GM19463 (cell line): Measurements from ENCODE around the gene PPP1R16B.

ENCODE experiments used
- ATAC-seq: cut with Tn5 transposase; IDR thresholded peaks from one replicate; pipeline ENCODE4 v1.9.1; 2021; ENCODE audit warnings: mild to moderate bottlenecking, moderate library complexity; ENCODE audit not compliant: unreplicated experiment

Gene PPP1R16B

DNA sequence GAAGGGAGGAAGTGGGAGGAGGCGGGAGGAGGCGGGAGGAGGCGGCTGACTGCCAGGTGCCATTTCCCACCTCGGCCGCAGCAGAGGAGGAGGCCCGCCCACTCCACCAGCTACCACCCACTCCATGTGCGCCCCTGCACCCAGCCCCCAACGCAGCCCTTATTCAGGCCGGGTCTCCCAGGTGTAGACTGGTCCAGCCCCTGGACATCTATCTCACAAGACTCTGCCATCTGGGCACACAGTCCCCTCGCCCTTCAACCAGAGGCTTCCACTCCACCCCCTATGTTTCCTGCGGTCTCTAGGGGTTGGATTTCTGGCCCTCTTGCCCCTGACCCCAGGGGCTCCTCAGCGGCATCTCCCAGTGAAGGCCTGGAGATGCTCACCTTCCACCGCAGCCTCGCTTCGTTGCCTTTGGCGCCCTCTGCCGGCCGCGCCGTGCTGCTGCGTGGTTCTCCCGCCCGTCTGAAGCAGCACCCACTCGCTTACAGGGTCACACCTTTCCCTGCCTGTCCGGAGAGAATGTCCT, 88.1 kb downstream of the PPP1R16B start:
- peak; percentile 43 for ATAC-seq

DNA sequence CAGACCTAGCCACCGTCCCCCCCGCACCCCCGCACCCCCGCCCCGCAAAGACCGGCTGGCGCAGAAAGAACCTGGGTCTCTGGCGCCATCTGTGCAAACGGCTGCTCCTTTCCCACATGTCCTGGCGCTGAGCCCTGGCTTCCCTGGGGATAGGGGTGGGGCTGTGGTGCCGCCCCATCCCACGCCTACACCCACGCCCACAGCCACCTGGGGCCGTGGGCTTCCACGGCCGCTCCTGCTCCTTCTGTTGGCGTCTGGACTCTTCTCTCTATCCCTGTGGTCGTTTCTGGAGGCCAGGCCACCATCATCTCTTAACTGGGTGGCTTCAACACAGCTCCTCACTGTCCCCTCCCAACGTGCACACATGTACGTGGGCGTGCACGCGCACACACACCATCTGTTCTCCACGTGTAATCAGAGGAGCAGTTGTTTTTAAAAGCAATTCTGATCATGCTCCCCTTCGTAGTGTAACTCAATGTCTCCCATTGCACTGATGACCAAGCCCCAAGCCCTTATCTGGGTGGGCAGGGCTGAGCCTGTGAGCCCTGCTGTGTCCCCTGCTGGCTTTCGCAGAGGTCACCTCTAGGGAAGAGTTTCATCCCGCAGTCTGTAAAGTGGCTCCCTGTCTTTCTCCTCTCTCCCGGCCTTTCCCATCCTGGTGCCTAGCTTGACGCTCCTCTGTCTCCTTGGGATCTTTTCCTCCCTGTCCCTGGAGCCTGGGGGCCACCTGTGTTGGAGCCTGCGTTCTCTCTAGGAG, 88.8 kb downstream of the PPP1R16B start:
- no peak for ATAC-seq

- no peak for ATAC-seq
Measured at GRCh38 chr20:38895098-38895949, 89.8 kb downstream of the PPP1R16B start.

GRCh38 chr20:38896009-38896594, 90.6 kb downstream of the PPP1R16B start:
- no peak for ATAC-seq

DNA sequence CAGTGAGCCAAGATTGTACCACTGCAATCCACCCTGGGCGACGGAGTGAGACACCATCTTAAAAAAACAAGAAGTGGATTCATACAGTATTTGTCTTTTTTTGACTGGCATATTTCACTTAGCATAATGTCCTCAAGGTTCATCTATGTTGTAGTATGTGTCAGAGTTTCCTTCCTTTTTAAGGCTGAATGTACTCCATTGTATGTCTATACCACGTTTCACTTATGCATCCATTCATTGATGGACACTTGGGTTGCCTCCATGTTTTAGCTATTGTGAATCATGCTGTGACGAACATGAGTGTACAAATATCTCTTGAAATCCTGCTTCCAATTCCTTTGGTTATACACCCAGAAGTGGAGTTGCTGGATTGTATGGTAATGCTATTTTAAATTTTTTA, 91.8 kb downstream of the PPP1R16B start:
- ATAC-seq, result no peak

DNA sequence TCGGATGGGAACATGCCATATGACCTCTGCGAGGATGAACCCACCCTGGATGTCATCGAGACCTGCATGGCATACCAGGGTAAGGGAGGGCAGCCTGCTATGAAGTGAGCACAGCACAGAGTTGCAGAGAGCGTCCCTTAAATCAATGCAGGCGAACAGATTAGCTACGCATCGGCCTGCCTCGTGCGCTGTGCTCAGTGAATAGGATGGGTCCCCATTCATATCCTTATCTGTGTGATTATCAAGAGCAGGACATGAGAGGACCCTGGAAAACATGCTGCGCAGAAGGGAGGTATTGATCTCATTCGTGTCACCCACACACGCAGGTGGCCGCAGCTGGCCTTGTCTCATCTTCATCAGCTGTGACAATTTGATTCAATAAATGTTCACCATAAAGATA, 95.1 kb downstream of the PPP1R16B start:
- no peak for ATAC-seq

DNA sequence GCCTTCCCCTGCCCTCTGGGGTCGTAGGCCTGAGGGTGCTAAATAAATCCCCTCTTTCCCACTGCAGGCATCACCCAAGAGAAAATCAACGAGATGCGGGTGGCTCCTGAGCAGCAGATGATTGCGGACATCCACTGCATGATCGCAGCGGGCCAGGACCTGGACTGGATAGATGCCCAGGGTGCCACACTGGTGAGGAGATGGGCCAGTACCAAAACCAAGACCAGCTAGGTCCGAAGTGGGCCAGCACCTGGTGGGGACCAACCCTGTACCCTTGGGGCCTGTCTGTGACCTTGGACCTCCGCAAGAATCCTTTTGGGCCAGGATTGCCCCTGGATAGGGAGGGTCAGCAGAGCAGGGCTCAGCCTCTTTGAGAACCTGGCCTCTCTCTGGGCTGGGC, 97.1 kb downstream of the PPP1R16B start:
- no peak for ATAC-seq

- no peak for ATAC-seq
Measured at GRCh38 chr20:38903335-38903734, 97.8 kb downstream of the PPP1R16B start.

GRCh38 chr20:38905375-38905774, 99.9 kb downstream of the PPP1R16B start:
- ATAC-seq, result no peak

DNA sequence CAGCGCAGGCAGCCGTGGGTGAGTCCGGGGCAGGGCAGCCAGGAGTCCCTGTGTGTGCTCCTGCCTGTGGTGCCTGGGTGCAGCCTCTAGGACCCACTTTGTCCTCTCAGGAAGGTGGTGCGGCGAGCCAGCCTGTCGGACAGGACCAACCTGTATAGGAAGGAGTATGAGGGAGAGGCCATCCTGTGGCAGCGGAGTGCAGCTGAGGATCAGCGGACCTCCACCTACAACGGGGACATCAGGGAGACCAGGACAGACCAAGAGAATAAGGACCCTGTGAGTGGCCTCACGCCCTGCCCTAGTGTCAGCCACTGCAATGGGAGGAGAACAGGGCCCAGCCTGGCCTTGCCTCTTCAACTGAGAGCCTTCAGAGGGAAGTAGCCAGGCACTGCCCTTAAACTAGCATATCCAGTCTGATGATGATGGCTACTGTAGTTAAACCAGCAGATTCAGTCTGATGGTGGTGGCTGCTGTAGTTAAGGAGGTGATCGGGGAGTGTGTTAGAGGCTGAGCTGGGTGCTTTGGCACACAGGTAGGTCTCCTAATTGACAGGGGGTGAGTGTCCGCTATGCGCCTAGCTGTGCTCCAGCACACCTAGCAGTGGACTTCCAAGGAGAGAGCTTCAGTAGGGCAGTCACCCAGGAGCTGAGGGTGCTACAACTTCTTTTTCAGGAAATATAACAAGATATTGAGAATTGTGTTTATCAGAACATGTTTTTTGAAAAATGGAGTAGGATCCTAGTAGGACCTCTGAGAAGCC, 102.6 kb downstream of the PPP1R16B start:
- no peak for ATAC-seq

DNA sequence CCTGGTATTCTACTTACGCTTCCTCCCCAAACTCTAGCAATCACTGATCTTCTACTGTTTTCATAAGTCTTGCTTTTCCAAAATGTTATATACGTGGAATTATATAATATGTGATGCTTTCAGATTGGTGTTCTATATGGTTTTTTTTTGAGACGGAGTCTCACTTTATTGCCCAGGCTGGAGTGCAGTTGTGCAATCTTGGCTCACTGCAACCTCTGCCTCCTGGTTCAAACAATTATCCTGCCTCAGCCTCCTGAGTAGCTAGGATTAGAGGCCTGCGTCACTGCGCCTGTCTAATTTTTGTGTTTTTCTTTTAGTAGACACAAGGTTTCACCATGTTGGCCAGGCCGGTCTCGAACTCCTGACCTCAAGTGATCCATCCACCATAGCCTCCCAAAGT, 109.9 kb downstream of the PPP1R16B start:
- no peak for ATAC-seq

DNA sequence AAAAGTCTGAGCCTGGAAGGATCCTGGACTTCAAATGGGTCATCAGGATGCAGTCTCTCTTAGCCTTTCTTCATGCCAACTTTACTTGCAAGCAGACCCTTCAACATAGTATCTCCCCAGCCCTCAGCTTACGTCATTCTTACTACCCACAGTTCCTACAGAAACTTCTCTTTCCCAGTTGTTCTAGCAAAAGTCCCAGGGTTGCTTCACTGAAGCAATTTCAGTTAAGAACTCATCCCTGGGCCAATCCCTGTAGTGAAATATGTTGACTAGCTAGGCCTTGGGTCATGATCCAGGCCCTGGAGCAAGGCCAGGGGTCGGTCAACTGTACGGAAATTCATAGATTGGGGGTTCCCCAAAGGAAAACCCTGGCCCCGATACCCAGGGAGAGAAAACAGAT, 112.2 kb downstream of the PPP1R16B start:
- no peak for ATAC-seq

GRCh38 chr20:38918172-38918571, 112.7 kb downstream of the PPP1R16B start:
- ATAC-seq, result no peak

GRCh38 chr20:38919683-38920082, 114.2 kb downstream of the PPP1R16B start:
- ATAC-seq, result no peak

DNA sequence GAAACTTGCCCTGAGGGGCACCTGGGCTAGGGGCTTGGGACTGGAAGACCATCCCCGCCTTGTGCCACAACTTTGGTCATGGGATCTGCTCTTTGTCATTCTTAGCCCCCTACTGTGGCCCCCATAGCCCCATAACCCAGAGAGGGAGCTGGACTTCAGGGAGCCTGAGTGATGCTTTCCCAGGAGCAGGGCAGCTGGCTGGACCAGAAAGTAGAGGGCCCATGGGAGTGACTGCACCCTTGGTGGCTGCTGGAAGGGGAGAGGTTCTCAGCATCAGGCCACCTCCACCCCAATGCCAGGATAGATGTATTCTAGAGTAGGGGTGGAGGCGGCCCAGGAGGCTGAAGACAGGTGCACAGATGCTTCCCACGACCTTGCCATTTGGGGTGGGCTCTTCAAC, 114.9 kb downstream of the PPP1R16B start:
- no peak for ATAC-seq

GRCh38 chr20:38920851-38921250, 115.4 kb downstream of the PPP1R16B start:
- ATAC-seq, result no peak

DNA sequence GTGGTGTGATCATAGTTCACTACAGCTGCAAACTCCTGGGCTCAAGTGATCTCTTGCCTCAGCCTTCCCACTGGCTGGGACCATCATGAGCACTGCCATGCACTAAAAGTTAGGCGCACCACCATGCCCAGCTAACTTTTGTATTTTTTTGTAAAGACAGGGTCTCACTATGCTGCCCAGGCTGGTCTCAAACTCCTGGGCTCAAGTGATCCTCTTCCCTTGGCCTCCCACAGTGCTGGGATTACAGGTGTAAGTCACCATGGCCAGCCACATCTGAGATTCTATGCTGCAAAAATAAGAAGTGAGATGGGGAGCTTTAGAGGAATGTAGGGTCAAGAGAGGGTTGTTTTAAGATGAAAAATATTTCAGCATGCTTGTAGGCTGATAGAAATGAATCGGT, 119.2 kb downstream of the PPP1R16B start:
- ATAC-seq, result no peak

DNA sequence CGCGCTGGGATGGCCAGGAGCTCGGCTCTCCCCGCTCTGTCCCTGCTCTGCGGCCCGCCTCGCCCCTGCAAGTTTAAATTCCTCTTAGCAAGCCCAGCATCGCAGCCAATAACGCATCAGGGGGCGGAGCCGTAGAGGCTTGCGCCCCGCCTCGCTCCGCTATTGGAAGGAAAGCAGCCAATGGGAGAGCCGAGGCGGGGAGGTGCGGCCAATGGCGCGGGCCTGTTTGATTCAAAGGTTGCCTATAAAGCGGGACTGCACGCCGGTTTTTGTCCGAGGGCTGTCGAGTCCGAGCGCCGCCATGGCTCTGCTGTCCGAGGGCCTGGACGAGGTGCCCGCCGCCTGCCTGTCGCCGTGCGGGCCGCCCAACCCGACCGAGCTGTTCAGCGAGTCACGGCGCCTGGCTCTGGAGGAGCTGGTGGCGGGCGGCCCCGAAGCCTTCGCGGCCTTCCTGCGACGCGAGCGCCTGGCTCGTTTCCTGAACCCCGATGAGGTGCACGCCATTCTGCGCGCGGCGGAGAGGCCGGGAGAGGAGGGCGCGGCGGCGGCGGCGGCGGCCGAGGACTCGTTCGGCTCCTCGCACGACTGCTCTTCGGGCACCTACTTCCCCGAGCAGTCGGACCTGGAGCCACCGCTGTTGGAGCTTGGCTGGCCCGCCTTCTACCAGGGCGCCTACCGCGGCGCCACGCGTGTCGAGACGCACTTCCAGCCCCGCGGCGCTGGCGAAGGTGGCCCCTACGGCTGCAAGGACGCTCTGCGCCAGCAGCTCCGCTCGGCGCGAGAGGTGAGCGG, 120.8 kb downstream of the PPP1R16B start, which contains the start of gene FAM83D:
Gene FAM83D, plus strand, starts transcription at position 276 of the 792 bp plus-strand sequence. Its CDS starts 26 bp downstream, at position 302.
- peak; percentile 93 for ATAC-seq

- ATAC-seq, result peak; percentile 9
Measured at GRCh38 chr20:38926934-38927616, 121.6 kb downstream of the PPP1R16B start.
